Effector CD8-positive, alpha-beta T cell (primary cell): ENCODE measurements around the gene LBX1.
"Not testable (repeated sequence)": the region's sequence is repeated elsewhere in the genome, so short reads cannot be mapped to it uniquely, and the experiment has no call there.

Source experiments
- DNase-seq: peaks from one replicate; lab custom pipeline; 2025; lab: John Stamatoyannopoulos, UW

LBX1 gene

GRCh38 chr10:101208543-101208942 is 20.7 kb downstream of the LBX1 start:
- no peak for DNase-seq

GRCh38 chr10:101207026-101207425 is 22.2 kb downstream of the LBX1 start:
- DNase-seq, result no peak

- not testable (repeated sequence) for DNase-seq
These were observed 26.6 kb downstream of the LBX1 start for GRCh38 chr10:101202667-101203066.

- not testable (repeated sequence) for DNase-seq
These were observed 30.8 kb downstream of the LBX1 start for GRCh38 chr10:101198326-101198977.

GRCh38 chr10:101195921-101196320 is 33.3 kb downstream of the LBX1 start:
- DNase-seq, result no peak

GRCh38 chr10:101189461-101190401 is 39.5 kb downstream of the LBX1 start:
- DNase-seq, result no peak

GRCh38 chr10:101188942-101189341 is 40.3 kb downstream of the LBX1 start:
- DNase-seq, result no peak

GRCh38 chr10:101183458-101184183 is 45.6 kb downstream of the LBX1 start:
- DNase-seq, result no peak

GRCh38 chr10:101182936-101183335 is 46.3 kb downstream of the LBX1 start:
- no peak for DNase-seq
